GM23338 (cell line): ENCODE data around the gene DDX56. TPM values are rescaled to one million over a fixed set of nuclear protein-coding genes. Genes with fewer than 3 reads are reported as not detected.

Experiments
- ATAC-seq: fragments of 200-7000 bp; cut with Tn5 transposase; 3 replicates; pipeline ENCODE4 v1.9.1; 2020
- DNase-seq: peaks from one replicate; pipeline ENCODE4 v3.0.0-alpha.2; 2015; ENCODE audit warnings: low spot score
- H2AFZ ChIP-seq: fragments of 200-600 bp; sonication (generic); 2 replicates; pipeline ENCODE4 v1.8.0; 2016; ENCODE audit warnings: antibody characterized with exemption, mild to moderate bottlenecking, moderate library complexity
- H3F3A ChIP-seq: fragments of 200-600 bp; sonication (generic); replicated peaks from 2 replicates; pipeline ENCODE4 v1.8.0; 2017; ENCODE audit warnings: antibody characterized with exemption, mixed run types, low read depth
- H3K27ac ChIP-seq: fragments of 200-600 bp; sonication (generic); 2 replicates; pipeline ENCODE4 v1.6.1; 2016; ENCODE audit warnings: low read depth
- H3K27me3 ChIP-seq: fragments of 200-600 bp; sonication (generic); 2 replicates; pipeline ENCODE4 v1.8.0; 2016; ENCODE audit warnings: mild to moderate bottlenecking, mixed run types, moderate library complexity; ENCODE audit not compliant: insufficient read depth
- H3K36me3 ChIP-seq: fragments of 200-600 bp; sonication (generic); 2 replicates; pipeline ENCODE4 v1.8.0; 2016; ENCODE audit warnings: mild to moderate bottlenecking; ENCODE audit not compliant: insufficient read depth
- H3K4me1 ChIP-seq: fragments of 200-600 bp; sonication (generic); 2 replicates; pipeline ENCODE4 v1.8.0; 2016; ENCODE audit warnings: mild to moderate bottlenecking, moderate library complexity; ENCODE audit not compliant: insufficient read depth
- H3K4me2 ChIP-seq: fragments of 200-600 bp; sonication (generic); 2 replicates; pipeline ENCODE4 v1.7.1; 2017; ENCODE audit warnings: mixed run types
- H3K4me3 ChIP-seq: fragments of 200-600 bp; sonication (generic); 2 replicates; pipeline ENCODE4 v1.6.1; 2016; ENCODE audit warnings: mixed run types
- H3K79me2 ChIP-seq: fragments of 200-600 bp; sonication (generic); replicated peaks from 2 replicates; pipeline ENCODE4 v1.8.0; 2017; ENCODE audit warnings: mild to moderate bottlenecking; ENCODE audit not compliant: insufficient read depth
- H3K9me2 ChIP-seq: fragments of 200-600 bp; sonication (generic); 2 replicates; pipeline ENCODE4 v1.8.0; 2017; ENCODE audit not compliant: insufficient read depth
- H4K20me1 ChIP-seq: fragments of 200-600 bp; sonication (generic); replicated peaks from 2 replicates; pipeline ENCODE4 v1.8.0; 2017; ENCODE audit warnings: mild to moderate bottlenecking; ENCODE audit not compliant: insufficient read depth
- H3K27ac Mint-ChIP-seq: 2 replicates; pipeline ENCODE4 v1.8.0; 2020; ENCODE audit warnings: inconsistent platforms, mild to moderate bottlenecking, moderate library complexity, mixed read lengths
- H3K27me3 Mint-ChIP-seq: 3 replicates; pipeline ENCODE4 v1.8.0; 2022; ENCODE audit warnings: low read depth, mild to moderate bottlenecking, moderate library complexity, mixed read lengths, inconsistent platforms; ENCODE audit not compliant: insufficient read depth, poor library complexity
- H3K36me3 Mint-ChIP-seq: 3 replicates; pipeline ENCODE4 v1.8.0; 2021; ENCODE audit warnings: low read depth, mild to moderate bottlenecking, inconsistent platforms, moderate library complexity, mixed read lengths
- H3K4me1 Mint-ChIP-seq: 3 replicates; pipeline ENCODE4 v1.8.0; 2020; ENCODE audit warnings: mild to moderate bottlenecking, inconsistent platforms, mixed read lengths
- H3K4me3 Mint-ChIP-seq: 3 replicates; pipeline ENCODE4 v1.8.0; 2021; ENCODE audit warnings: moderate library complexity, mild to moderate bottlenecking, inconsistent platforms, mixed read lengths
- H3K9me3 Mint-ChIP-seq: 3 replicates; pipeline ENCODE4 v1.8.0; 2020; ENCODE audit warnings: moderate library complexity, mild to moderate bottlenecking, inconsistent platforms, mixed read lengths
- CREB1 ChIP-seq: fragments of 250-450 bp; sonication (Bioruptor Pico); IDR thresholded peaks from 2 replicates; pipeline ENCODE4 v1.5.0; 2020; ENCODE audit warnings: low read depth, mild to moderate bottlenecking, moderate library complexity
- EZH2 ChIP-seq: fragments of 200-600 bp; sonication (generic); IDR thresholded peaks from one replicate; pipeline ENCODE4 v1.8.0; 2017; ENCODE audit warnings: antibody characterized with exemption, mild to moderate bottlenecking, low read depth; ENCODE audit not compliant: unreplicated experiment
- EZH2phosphoT487 ChIP-seq: fragments of 200-600 bp; sonication (generic); IDR thresholded peaks from one replicate; pipeline ENCODE4 v1.8.1; 2018; ENCODE audit warnings: antibody characterized with exemption; ENCODE audit not compliant: unreplicated experiment
- JUNB ChIP-seq: IDR thresholded peaks from one replicate; pipeline ENCODE4 v1.6.1; 2016; ENCODE audit warnings: antibody characterized with exemption; ENCODE audit not compliant: unreplicated experiment
- NANOG ChIP-seq: IDR thresholded peaks from 2 replicates; pipeline ENCODE4 v1.6.1; 2016; ENCODE audit warnings: antibody characterized with exemption, borderline replicate concordance
- POLR2AphosphoS5 ChIP-seq: IDR thresholded peaks from 2 replicates; pipeline ENCODE4 v1.6.1; 2016; ENCODE audit warnings: antibody characterized with exemption, low read depth
- ZNF114 ChIP-seq: fragments of 250-450 bp; sonication (Bioruptor Pico); IDR thresholded peaks from 2 replicates; pipeline ENCODE4 v1.5.0; 2020; ENCODE audit warnings: mild to moderate bottlenecking, moderate library complexity
- ZNF331 ChIP-seq: fragments of 250-450 bp; sonication (Bioruptor Pico); IDR thresholded peaks from 2 replicates; pipeline ENCODE4 v1.5.0; 2020; ENCODE audit warnings: low read depth, mild to moderate bottlenecking, moderate library complexity
- polyA plus RNA-seq: library from polyadenylated mRNA; unstranded; fragments of >200 nt; fragmentation: Nextera tagmentation; extraction: Ambion mirVana; gene quantifications from 2 replicates; pipeline ENCODE4 v1.2.1, GENCODE V29; 2016
- total RNA-seq: library from RNA; depleted of rRNA; stranded (reverse); fragments of >200 nt; shearing (Covaris generic); gene quantifications from 2 replicates; pipeline ENCODE4 v1.2.3, GENCODE V29; 2014
- TF ChIP-seq, protein P1 (sequence below): IDR thresholded peaks from 2 replicates; pipeline ENCODE4 v1.6.1; 2016; ENCODE audit warnings: antibody characterized with exemption
- TF ChIP-seq, protein P2 (sequence below), 2 experiments: fragments of 200-600 bp in 1 of 2; sonication (generic) in 1 of 2; conservative IDR thresholded peaks; 2 replicates each; pipeline versions ENCODE4 v1.5.1 to v1.6.1; 2016 to 2017; ENCODE audit warnings: antibody characterized with exemption in 2 of 2, low read depth in 2 of 2, mild to moderate bottlenecking in 2 of 2, moderate library complexity in 1 of 2

DDX56 gene
- total and polyA plus RNA-seq, 2 experiments from 2014 or later, result 44.1 to 72.3 TPM

- TF ChIP-seq, protein P1, sequence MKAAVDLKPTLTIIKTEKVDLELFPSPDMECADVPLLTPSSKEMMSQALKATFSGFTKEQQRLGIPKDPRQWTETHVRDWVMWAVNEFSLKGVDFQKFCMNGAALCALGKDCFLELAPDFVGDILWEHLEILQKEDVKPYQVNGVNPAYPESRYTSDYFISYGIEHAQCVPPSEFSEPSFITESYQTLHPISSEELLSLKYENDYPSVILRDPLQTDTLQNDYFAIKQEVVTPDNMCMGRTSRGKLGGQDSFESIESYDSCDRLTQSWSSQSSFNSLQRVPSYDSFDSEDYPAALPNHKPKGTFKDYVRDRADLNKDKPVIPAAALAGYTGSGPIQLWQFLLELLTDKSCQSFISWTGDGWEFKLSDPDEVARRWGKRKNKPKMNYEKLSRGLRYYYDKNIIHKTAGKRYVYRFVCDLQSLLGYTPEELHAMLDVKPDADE, result no peak
- TF ChIP-seq EZH2phosphoT487 (no peak), JUNB (no peak), ZNF114 (CRISPR knock-in tag) (no peak), ZNF331 (CRISPR knock-in tag) (no peak), CREB1 (CRISPR knock-in tag) (no peak), POLR2AphosphoS5 (no peak), EZH2 (no peak)
- TF ChIP-seq, protein P2, sequence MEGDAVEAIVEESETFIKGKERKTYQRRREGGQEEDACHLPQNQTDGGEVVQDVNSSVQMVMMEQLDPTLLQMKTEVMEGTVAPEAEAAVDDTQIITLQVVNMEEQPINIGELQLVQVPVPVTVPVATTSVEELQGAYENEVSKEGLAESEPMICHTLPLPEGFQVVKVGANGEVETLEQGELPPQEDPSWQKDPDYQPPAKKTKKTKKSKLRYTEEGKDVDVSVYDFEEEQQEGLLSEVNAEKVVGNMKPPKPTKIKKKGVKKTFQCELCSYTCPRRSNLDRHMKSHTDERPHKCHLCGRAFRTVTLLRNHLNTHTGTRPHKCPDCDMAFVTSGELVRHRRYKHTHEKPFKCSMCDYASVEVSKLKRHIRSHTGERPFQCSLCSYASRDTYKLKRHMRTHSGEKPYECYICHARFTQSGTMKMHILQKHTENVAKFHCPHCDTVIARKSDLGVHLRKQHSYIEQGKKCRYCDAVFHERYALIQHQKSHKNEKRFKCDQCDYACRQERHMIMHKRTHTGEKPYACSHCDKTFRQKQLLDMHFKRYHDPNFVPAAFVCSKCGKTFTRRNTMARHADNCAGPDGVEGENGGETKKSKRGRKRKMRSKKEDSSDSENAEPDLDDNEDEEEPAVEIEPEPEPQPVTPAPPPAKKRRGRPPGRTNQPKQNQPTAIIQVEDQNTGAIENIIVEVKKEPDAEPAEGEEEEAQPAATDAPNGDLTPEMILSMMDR (conservative IDR thresholded peaks at IDR 0.05; ENCODE audit: low read depth in 2 of 2), result no peak
Observed at GRCh38 chr7:44559485-44559884, 14.2 kb downstream of the DDX56 start (continued).

DNA sequence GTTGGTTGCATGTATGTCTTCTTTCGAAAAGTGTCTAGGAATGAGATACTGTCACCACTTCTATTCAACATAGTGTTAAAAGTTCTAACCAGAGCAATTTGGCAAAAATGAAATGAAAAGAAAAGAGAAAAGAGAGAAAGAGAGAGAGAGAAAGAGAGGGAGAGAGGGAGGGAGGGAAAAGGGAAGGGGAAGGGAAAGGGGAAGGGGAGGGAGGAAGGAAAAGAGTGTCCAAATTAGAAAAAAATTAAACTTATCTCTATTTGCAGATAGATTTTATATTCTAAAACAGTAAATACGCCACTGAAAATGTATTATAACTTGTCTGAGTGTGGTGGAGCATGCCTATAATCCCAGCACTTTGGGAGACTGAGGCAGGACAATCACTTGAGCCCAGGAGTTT lies 16.2 kb downstream of the DDX56 start:
- Histone ChIP-seq H3K27ac (no peak overlapping the region), H3F3A (no peaks in the 10 kb centered on the region), H3K27me3 (no peaks in the 10 kb centered on the region), H3K36me3 (no peaks in the 10 kb centered on the region), H4K20me1 (no peaks in the 10 kb centered on the region), H3K4me3 (no peak overlapping the region), H3K9me2 (no peaks in the 10 kb centered on the region), H3K79me2 (no peaks in the 10 kb centered on the region), H3K4me1 (no peaks in the 10 kb centered on the region), H2AFZ (no peak overlapping the region), H3K4me2 (no peak overlapping the region)
- no peak for DNase-seq
- no peak for ATAC-seq
- H3K4me3 Mint-ChIP-seq, result no peak overlapping the region
- peaks cover 3% of the 10 kb centered on the region for H3K27me3 Mint-ChIP-seq
- H3K9me3 Mint-ChIP-seq, result no peaks in the 10 kb centered on the region; the same call in 2 of the 3 replicates
- TF ChIP-seq CREB1 (CRISPR knock-in tag) (no peak), EZH2phosphoT487 (no peak), ZNF114 (CRISPR knock-in tag) (no peak)
- H3K4me1 Mint-ChIP-seq, result peaks cover 5% of the 10 kb centered on the region; the same call in 2 of the 3 replicates
- H3K36me3 Mint-ChIP-seq, result no peaks in the 10 kb centered on the region
- H3K27ac Mint-ChIP-seq, result no peak overlapping the region

DNA sequence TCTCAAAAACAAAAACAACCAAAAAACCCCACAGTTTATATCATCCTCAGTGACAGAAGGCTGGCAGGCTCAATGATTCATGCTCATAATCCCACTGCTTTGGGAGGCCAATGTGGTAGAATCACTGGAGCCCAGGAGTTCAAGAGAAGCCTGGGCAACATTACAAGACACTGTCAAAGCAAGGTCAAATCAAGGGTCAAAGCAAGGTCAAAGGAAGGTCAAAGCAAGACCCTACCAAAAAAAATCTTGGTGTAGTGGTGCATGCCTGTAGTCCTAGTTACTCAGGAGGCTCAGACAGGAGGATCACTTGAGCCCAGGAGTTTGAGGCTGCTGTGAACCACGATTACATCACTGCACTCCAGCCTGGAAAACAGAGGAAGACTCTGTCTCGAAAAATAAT lies 18.4 kb downstream of the DDX56 start:
- Histone ChIP-seq H3K27me3 (no peaks in the 10 kb centered on the region), H3F3A (no peaks in the 10 kb centered on the region), H3K9me2 (no peaks in the 10 kb centered on the region), H3K4me2 (no peak overlapping the region), H3K27ac (no peak overlapping the region), H4K20me1 (no peaks in the 10 kb centered on the region), H3K36me3 (no peaks in the 10 kb centered on the region), H2AFZ (no peak overlapping the region), H3K79me2 (no peaks in the 10 kb centered on the region), H3K4me3 (no peak overlapping the region), H3K4me1 (no peaks in the 10 kb centered on the region)
- DNase-seq (no peak), ATAC-seq (no peak)
- Mint-ChIP-seq H3K4me1 (no peaks in the 10 kb centered on the region; the same call in 2 of the 3 replicates), H3K4me3 (no peak overlapping the region), H3K27me3 (peaks cover 1% of the 10 kb centered on the region), H3K27ac (no peak overlapping the region), H3K36me3 (no peaks in the 10 kb centered on the region), H3K9me3 (no peaks in the 10 kb centered on the region; the same call in 2 of the 3 replicates)
- TF ChIP-seq NANOG (no peak), POLR2AphosphoS5 (no peak)
- TF ChIP-seq, protein P2 (conservative IDR thresholded peaks at IDR 0.05; ENCODE audit: low read depth in 2 of 2), result no peak
